ENCODE measurements around the gene C1QTNF6. TPM values are rescaled to one million over a fixed set of nuclear protein-coding genes. Genes with fewer than 3 reads are reported as not detected.
A peak's percentile ranks its signal among the peaks of the same experiment; 100 is the strongest.

The C1QTNF6 gene
- total RNA-seq, 2 experiments from 2014 or later, result 7.6 to 8.3 TPM

GRCh38 chr22:37192741-37193140 is 4.7 kb upstream of the C1QTNF6 start:
- POLR2A ChIA-PET, result interaction anchor here (0.7 to 1.3 kb wide), 3 partner anchors 26 to 35 kb away, joined by 3 read pairs; no protein-coding TSS in a partner anchor
- Mint-ChIP-seq H3K9me3 (peaks cover 2% of the 10 kb centered on the region), H3K27me3 (no peaks in the 10 kb centered on the region), H3K36me3 (ENCODE audit: low read depth) (peaks cover 17% of the 10 kb centered on the region), H3K4me3 (no peak overlapping the region), H3K27ac (no peak overlapping the region), H3K4me1 (peaks cover 57% of the 10 kb centered on the region)
- CTCF ChIA-PET, result interaction anchor here (0.7 to 2.4 kb wide), 6 partner anchors 30 to 335 kb away, joined by 3 to 6 read pairs (median 3); no protein-coding TSS in a partner anchor
- no peak for DNase-seq

- no peak overlapping the region for H3K27ac Mint-ChIP-seq
- peaks cover 57% of the 10 kb centered on the region for H3K4me1 Mint-ChIP-seq
- DNase-seq, result no peak
- no peaks in the 10 kb centered on the region for H3K27me3 Mint-ChIP-seq
- ChIA-PET CTCF (interaction anchor here (0.8 to 2.0 kb wide), 5 partner anchors 29 to 335 kb away, joined by 3 to 4 read pairs (median 3); partner anchors contain the start of gene IL2RB), POLR2A (interaction anchor here (0.7 kb wide), 1 partner anchor 25 kb away, joined by 3 read pairs; no protein-coding TSS in a partner anchor)
- H3K36me3 Mint-ChIP-seq (ENCODE audit: low read depth), result peaks cover 17% of the 10 kb centered on the region
- peaks cover 2% of the 10 kb centered on the region for H3K9me3 Mint-ChIP-seq
- no peak overlapping the region for H3K4me3 Mint-ChIP-seq
Observed at GRCh38 chr22:37192204-37192603, 4.2 kb upstream of the C1QTNF6 start.

- ChIA-PET CTCF (no interaction called here), POLR2A (interaction anchor here (0.6 kb wide), 1 partner anchor 33 kb away, joined by 4 read pairs; no protein-coding TSS in a partner anchor)
- Mint-ChIP-seq H3K4me1 (peaks cover 65% of the 10 kb centered on the region), H3K36me3 (ENCODE audit: low read depth) (peaks cover 17% of the 10 kb centered on the region), H3K4me3 (no peak overlapping the region), H3K27me3 (no peaks in the 10 kb centered on the region), H3K27ac (no peak overlapping the region), H3K9me3 (peaks cover 2% of the 10 kb centered on the region)
- DNase-seq, result no peak
Observed at GRCh38 chr22:37190262-37190780, 2.3 kb upstream of the C1QTNF6 start.

GRCh38 chr22:37188901-37189466 is 937 bp upstream of the C1QTNF6 start:
- Mint-ChIP-seq H3K36me3 (ENCODE audit: low read depth) (peaks cover 17% of the 10 kb centered on the region), H3K27ac (no peak overlapping the region), H3K4me1 (peaks cover 64% of the 10 kb centered on the region), H3K4me3 (no peak overlapping the region), H3K27me3 (no peaks in the 10 kb centered on the region), H3K9me3 (peaks cover 2% of the 10 kb centered on the region)
- ChIA-PET POLR2A (no interaction called here), CTCF (interaction anchor here (0.7 to 1.7 kb wide), 2 partner anchors 10 to 23 kb away, joined by 3 to 5 read pairs; no protein-coding TSS in a partner anchor)
- DNase-seq, result no peak

- peak overlapping the region; percentile 34 for H3K4me3 Mint-ChIP-seq
- H3K27ac Mint-ChIP-seq, result peak overlapping the region; percentile 13
- H3K27me3 Mint-ChIP-seq, result no peaks in the 10 kb centered on the region
- H3K36me3 Mint-ChIP-seq (ENCODE audit: low read depth), result peaks cover 10% of the 10 kb centered on the region
- H3K4me1 Mint-ChIP-seq, result peaks cover 56% of the 10 kb centered on the region
- no peak for DNase-seq
- ChIA-PET POLR2A (interaction anchor here (0.6 kb wide), 1 partner anchor 82 kb away, joined by 6 read pairs; no protein-coding TSS in a partner anchor), CTCF (interaction anchor here (1.1 to 1.2 kb wide), 3 partner anchors 10 to 17 kb away, joined by 3 to 5 read pairs (median 5); no protein-coding TSS in a partner anchor)
- H3K9me3 Mint-ChIP-seq, result peaks cover 2% of the 10 kb centered on the region
Observed at GRCh38 chr22:37187552-37187890, 526 bp downstream of the C1QTNF6 start.

GRCh38 chr22:37186997-37187522 is 987 bp downstream of the C1QTNF6 start:
- H3K36me3 Mint-ChIP-seq (ENCODE audit: low read depth), result peaks cover 9% of the 10 kb centered on the region
- no peak for DNase-seq
- H3K9me3 Mint-ChIP-seq, result peaks cover 2% of the 10 kb centered on the region
- peaks cover 55% of the 10 kb centered on the region for H3K4me1 Mint-ChIP-seq
- no peaks in the 10 kb centered on the region for H3K27me3 Mint-ChIP-seq
- POLR2A ChIA-PET, result interaction anchor here (0.6 kb wide), 1 partner anchor 81 kb away, joined by 6 read pairs; no protein-coding TSS in a partner anchor
- CTCF ChIA-PET, result interaction anchor here (1.1 to 1.2 kb wide), 3 partner anchors 9 to 17 kb away, joined by 3 to 5 read pairs (median 5); no protein-coding TSS in a partner anchor
- H3K27ac Mint-ChIP-seq, result peak overlapping the region; percentile 87
- H3K4me3 Mint-ChIP-seq, result peak overlapping the region; percentile 34

GRCh38 chr22:37186228-37186996 is 1.6 kb downstream of the C1QTNF6 start:
- Mint-ChIP-seq H3K9me3 (no peaks in the 10 kb centered on the region), H3K27me3 (no peaks in the 10 kb centered on the region), H3K36me3 (ENCODE audit: low read depth) (peaks cover 9% of the 10 kb centered on the region), H3K4me3 (peak overlapping the region; percentile 51), H3K27ac (peak overlapping the region; percentile 87), H3K4me1 (peaks cover 57% of the 10 kb centered on the region)
- DNase-seq, result peak; percentile 52
- POLR2A ChIA-PET, result no interaction called here
- CTCF ChIA-PET, result interaction anchor here (1.1 to 1.2 kb wide), 2 partner anchors 8 to 16 kb away, joined by 5 read pairs; no protein-coding TSS in a partner anchor

- no peak for DNase-seq
- CTCF ChIA-PET, result interaction anchor here (0.8 kb wide), 1 partner anchor 11 kb away, joined by 3 read pairs; no protein-coding TSS in a partner anchor
- Mint-ChIP-seq H3K4me1 (peaks cover 57% of the 10 kb centered on the region), H3K27ac (peak overlapping the region; percentile 87), H3K9me3 (no peaks in the 10 kb centered on the region), H3K36me3 (ENCODE audit: low read depth) (peaks cover 8% of the 10 kb centered on the region), H3K27me3 (no peaks in the 10 kb centered on the region), H3K4me3 (no peak overlapping the region)
- POLR2A ChIA-PET, result no interaction called here
Observed at GRCh38 chr22:37185646-37186227, 2.3 kb downstream of the C1QTNF6 start.

- DNase-seq, result no peak
- Mint-ChIP-seq H3K36me3 (ENCODE audit: low read depth) (peaks cover 4% of the 10 kb centered on the region), H3K9me3 (no peaks in the 10 kb centered on the region), H3K27me3 (no peaks in the 10 kb centered on the region), H3K4me3 (no peak overlapping the region), H3K4me1 (peaks cover 57% of the 10 kb centered on the region), H3K27ac (peak overlapping the region; percentile 27)
- ChIA-PET POLR2A (no interaction called here), CTCF (interaction anchor here (0.8 to 1.3 kb wide), 3 partner anchors 10 to 13 kb away, joined by 3 to 4 read pairs (median 3); no protein-coding TSS in a partner anchor)
Observed at GRCh38 chr22:37184816-37185541, 3.1 kb downstream of the C1QTNF6 start.

- peaks cover 2% of the 10 kb centered on the region for H3K36me3 Mint-ChIP-seq (ENCODE audit: low read depth)
- no peak for DNase-seq
- no peak overlapping the region for H3K4me3 Mint-ChIP-seq
- no peaks in the 10 kb centered on the region for H3K27me3 Mint-ChIP-seq
- peak overlapping the region; percentile 27 for H3K27ac Mint-ChIP-seq
- POLR2A ChIA-PET, result no interaction called here
- CTCF ChIA-PET, result interaction anchor here (0.9 to 1.5 kb wide), 7 partner anchors 10 to 140 kb away, joined by 3 to 5 read pairs (median 4); no protein-coding TSS in a partner anchor
- H3K9me3 Mint-ChIP-seq, result no peaks in the 10 kb centered on the region
- peaks cover 56% of the 10 kb centered on the region for H3K4me1 Mint-ChIP-seq
Observed at GRCh38 chr22:37184380-37184755, 3.7 kb downstream of the C1QTNF6 start.

- H3K4me1 Mint-ChIP-seq, result peaks cover 49% of the 10 kb centered on the region
- no peak overlapping the region for H3K4me3 Mint-ChIP-seq
- no peaks in the 10 kb centered on the region for H3K27me3 Mint-ChIP-seq
- POLR2A ChIA-PET, result no interaction called here
- CTCF ChIA-PET, result interaction anchor here (0.7 to 1.5 kb wide), 8 partner anchors 10 to 139 kb away, joined by 3 to 5 read pairs (median 4); no protein-coding TSS in a partner anchor
- peak overlapping the region; percentile 52 for H3K27ac Mint-ChIP-seq
- H3K36me3 Mint-ChIP-seq (ENCODE audit: low read depth), result no peaks in the 10 kb centered on the region
- no peak for DNase-seq
- H3K9me3 Mint-ChIP-seq, result no peaks in the 10 kb centered on the region
Observed at GRCh38 chr22:37183432-37184379, 4.3 kb downstream of the C1QTNF6 start.

Data from activated CD4-positive, alpha-beta T cell treated with anti-CD3 and anti-CD28 coated beads, Interleukin-2, amount 10 ng/mL, durations not matched to agents 7 days and 5 days (primary cell).